Naive thymus-derived CD8-positive, alpha-beta T cell (primary cell): ENCODE data around the gene FADS2. TPM values are rescaled to one million over a fixed set of nuclear protein-coding genes. Genes with fewer than 3 reads are reported as not detected.

ENCODE experiments used
- ATAC-seq, 2 donors: fragments of 150-1000 bp; cut with Tn5 transposase in 1 of 2; sonication (Bioruptor Pico), chemical (Tn5 transposase) in 1 of 2; 1 replicate in 1 of 2; 2 replicates in 1 of 2; pipeline ENCODE4 v1.10.0; 2021; ENCODE audit warnings: mild to moderate bottlenecking in 2 of 2, moderate library complexity in 2 of 2
- POLR2A ChIA-PET: fragments of 350-600 bp; sonication (Branson Sonifier 250); formaldehyde crosslinking; loops from one replicate; lab custom pipeline; 2021; ENCODE audit warnings: antibody characterized with exemption; lab: Charles Lee
- DNase-seq, 10 donors: peaks; one replicate each; pipeline versions ENCODE4 v3.0.0 to v3.0.0-alpha.2; 2020 to 2022
- H3K27ac Mint-ChIP-seq, 10 donors: one replicate each; pipeline ENCODE4 v1.8.0; 2020 to 2022; ENCODE audit warnings: mild to moderate bottlenecking in 10 of 10, mixed read lengths in 10 of 10, moderate library complexity in 4 of 10, inconsistent platforms in 1 of 10
- H3K27me3 Mint-ChIP-seq, 5 donors: one replicate each; pipeline ENCODE4 v1.8.0; 2021 to 2022; ENCODE audit warnings: mixed read lengths in 5 of 5
- H3K36me3 Mint-ChIP-seq, 3 donors: one replicate each; pipeline ENCODE4 v1.8.0; 2020 to 2022; ENCODE audit warnings: mixed read lengths in 3 of 3, mild to moderate bottlenecking in 2 of 3, inconsistent platforms in 1 of 3
- H3K4me1 Mint-ChIP-seq, 4 donors: one replicate each; pipeline ENCODE4 v1.8.0; 2021 to 2022; ENCODE audit warnings: mixed read lengths in 4 of 4
- H3K4me3 Mint-ChIP-seq, 10 donors: one replicate each; pipeline ENCODE4 v1.8.0; 2020 to 2022; ENCODE audit warnings: mild to moderate bottlenecking in 10 of 10, mixed read lengths in 10 of 10, moderate library complexity in 6 of 10, inconsistent platforms in 1 of 10
- H3K9me3 Mint-ChIP-seq, 9 donors: one replicate each; pipeline ENCODE4 v1.8.0; 2020 to 2022; ENCODE audit warnings: mixed read lengths in 9 of 9, mild to moderate bottlenecking in 3 of 9, inconsistent platforms in 1 of 9, moderate library complexity in 1 of 9
- polyA plus RNA-seq, 3 donors: library from polyadenylated mRNA; unstranded; fragments of 300-500 nt; fragmentation: Illumina TruSeq; gene quantifications; one replicate each; pipeline ENCODE4 v1.2.3, GENCODE V29; 2021
- total RNA-seq, 8 experiments: library from RNA in 2 of 8; stranded (reverse) in 2 of 8; gene quantifications; one replicate each; pipeline ENCODE4 v1.2.3 and lab custom pipeline; 2021 to 2026

FADS2 gene
- total and polyA plus RNA-seq, 5 experiments from 2014 or later = 0.06 to 9.6 (median 4.2) TPM; not detected in 2

DNA sequence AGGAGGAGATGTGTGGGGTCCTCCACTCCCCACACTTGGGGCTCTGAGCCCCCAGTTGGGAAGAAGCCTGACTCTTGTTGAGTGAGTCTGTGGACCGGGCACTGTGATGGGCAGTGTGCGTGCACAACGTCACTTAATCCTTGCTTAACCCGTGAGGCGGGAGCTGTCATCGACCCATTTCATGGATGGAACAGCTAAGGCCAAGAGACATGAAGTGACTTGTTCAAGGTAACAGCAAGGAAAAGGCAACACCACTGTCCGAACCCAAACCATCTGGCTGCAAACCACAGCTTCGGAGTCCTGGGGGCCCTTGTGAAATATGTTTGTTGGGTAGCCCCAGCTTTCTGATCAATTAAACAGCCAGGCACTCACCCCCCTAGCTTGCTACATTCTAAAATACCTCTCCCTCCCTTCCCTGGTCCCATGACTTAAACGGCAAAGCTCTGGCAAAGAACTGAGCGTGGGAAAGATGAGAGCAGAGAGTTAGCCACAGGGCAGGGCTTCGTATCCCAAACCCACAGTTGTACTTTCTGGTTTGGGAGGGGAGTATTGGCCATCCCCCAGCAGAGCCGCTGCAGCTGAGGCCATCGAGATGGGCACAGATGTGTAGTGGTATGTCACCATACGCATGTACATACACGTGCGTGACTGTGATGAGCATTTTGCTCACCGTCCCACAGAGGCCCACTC, 26.3 kb downstream of the FADS2 start:
- Mint-ChIP-seq H3K4me1 (no peaks in the 10 kb centered on the region), H3K4me3 (no peak overlapping the region), H3K36me3 (no peaks in the 10 kb centered on the region), H3K9me3 (no peaks in the 10 kb centered on the region), H3K27me3 (no peaks in the 10 kb centered on the region), H3K27ac (no peak overlapping the region)
- POLR2A ChIA-PET = no interaction called here
- DNase-seq (no peak), ATAC-seq (no peak)

DNA sequence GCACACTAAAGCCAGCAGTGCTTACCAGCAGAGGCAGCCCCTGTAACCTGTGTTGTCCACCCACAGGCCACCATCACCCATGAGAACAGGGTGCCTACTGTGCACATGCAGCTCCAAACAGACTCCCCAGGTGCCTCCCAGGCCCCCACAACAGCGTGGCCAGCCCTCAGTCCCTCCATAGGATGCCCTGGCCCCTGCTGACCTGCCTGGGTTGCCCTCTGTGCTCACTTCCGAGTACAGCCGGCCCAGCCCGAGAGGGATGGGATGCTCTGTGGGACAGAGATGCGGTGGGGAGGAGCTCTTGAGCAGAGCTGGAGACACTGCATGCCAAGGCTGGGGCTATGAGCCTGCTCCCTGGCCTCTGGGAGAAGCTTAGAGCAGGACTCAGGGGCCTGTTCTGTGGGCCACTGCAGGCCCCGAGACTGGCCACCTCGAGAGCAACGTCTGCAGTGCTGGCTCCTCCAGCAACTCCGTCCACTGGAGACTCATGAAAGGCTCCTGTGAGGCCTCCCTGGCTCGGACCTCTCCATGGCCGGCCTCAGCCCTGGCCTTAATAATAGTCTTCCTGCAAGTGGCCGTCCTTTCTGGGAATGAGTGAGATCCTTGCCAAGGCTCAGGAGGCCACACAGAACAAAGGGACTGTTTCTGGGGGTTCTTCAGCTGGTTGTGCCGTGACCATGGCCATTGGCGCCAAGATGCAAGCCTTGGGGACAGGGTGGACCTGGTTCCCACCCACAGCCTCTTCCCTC, 27.0 kb downstream of the FADS2 start:
- DNase-seq (no peak), ATAC-seq (no peak)
- Mint-ChIP-seq H3K4me1 (no peaks in the 10 kb centered on the region), H3K4me3 (no peak overlapping the region), H3K27me3 (no peaks in the 10 kb centered on the region), H3K36me3 (no peaks in the 10 kb centered on the region), H3K27ac (no peak overlapping the region), H3K9me3 (no peaks in the 10 kb centered on the region)
- POLR2A ChIA-PET = no interaction called here

- ATAC-seq (no peak), DNase-seq (no peak)
- Mint-ChIP-seq H3K4me1 (no peaks in the 10 kb centered on the region), H3K9me3 (no peaks in the 10 kb centered on the region), H3K4me3 (no peak overlapping the region), H3K36me3 (no peaks in the 10 kb centered on the region), H3K27ac (no peak overlapping the region), H3K27me3 (no peaks in the 10 kb centered on the region)
- POLR2A ChIA-PET = no interaction called here
Measured at GRCh38 chr11:61855939-61856680, 28.0 kb downstream of the FADS2 start.

GRCh38 chr11:61860054-61860903, 32.2 kb downstream of the FADS2 start:
- Mint-ChIP-seq H3K9me3 (no peaks in the 10 kb centered on the region), H3K36me3 (no peaks in the 10 kb centered on the region), H3K27me3 (no peaks in the 10 kb centered on the region), H3K27ac (peak overlapping the region in 2 of 10 donors; percentile 48 to 59), H3K4me1 (no peaks in the 10 kb centered on the region), H3K4me3 (no peak overlapping the region)
- POLR2A ChIA-PET = no interaction called here
- no peak for ATAC-seq
- DNase-seq = no peak

- DNase-seq = no peak
- H3K36me3 Mint-ChIP-seq = no peaks in the 10 kb centered on the region
- no peaks in the 10 kb centered on the region for H3K4me1 Mint-ChIP-seq
- H3K4me3 Mint-ChIP-seq = no peak overlapping the region
- H3K9me3 Mint-ChIP-seq = no peaks in the 10 kb centered on the region
- no peak overlapping the region for H3K27ac Mint-ChIP-seq
- ATAC-seq = no peak
- H3K27me3 Mint-ChIP-seq = no peaks in the 10 kb centered on the region
- POLR2A ChIA-PET = no interaction called here
Measured at GRCh38 chr11:61861634-61862033, 33.5 kb downstream of the FADS2 start.

GRCh38 chr11:61862714-61863547, 34.8 kb downstream of the FADS2 start:
- Mint-ChIP-seq H3K36me3 (no peaks in the 10 kb centered on the region), H3K4me3 (no peak overlapping the region), H3K27me3 (no peaks in the 10 kb centered on the region), H3K4me1 (no peaks in the 10 kb centered on the region), H3K27ac (no peak overlapping the region), H3K9me3 (no peaks in the 10 kb centered on the region)
- ATAC-seq (no peak), DNase-seq (no peak)
- POLR2A ChIA-PET = no interaction called here

- ATAC-seq = no peak
- Mint-ChIP-seq H3K4me3 (no peak overlapping the region), H3K36me3 (no peaks in the 10 kb centered on the region), H3K9me3 (no peaks in the 10 kb centered on the region), H3K4me1 (no peaks in the 10 kb centered on the region), H3K27me3 (no peaks in the 10 kb centered on the region), H3K27ac (no peak overlapping the region)
- DNase-seq = no peak
- POLR2A ChIA-PET = no interaction called here
Measured at GRCh38 chr11:61863548-61864081, 35.5 kb downstream of the FADS2 start.

DNA sequence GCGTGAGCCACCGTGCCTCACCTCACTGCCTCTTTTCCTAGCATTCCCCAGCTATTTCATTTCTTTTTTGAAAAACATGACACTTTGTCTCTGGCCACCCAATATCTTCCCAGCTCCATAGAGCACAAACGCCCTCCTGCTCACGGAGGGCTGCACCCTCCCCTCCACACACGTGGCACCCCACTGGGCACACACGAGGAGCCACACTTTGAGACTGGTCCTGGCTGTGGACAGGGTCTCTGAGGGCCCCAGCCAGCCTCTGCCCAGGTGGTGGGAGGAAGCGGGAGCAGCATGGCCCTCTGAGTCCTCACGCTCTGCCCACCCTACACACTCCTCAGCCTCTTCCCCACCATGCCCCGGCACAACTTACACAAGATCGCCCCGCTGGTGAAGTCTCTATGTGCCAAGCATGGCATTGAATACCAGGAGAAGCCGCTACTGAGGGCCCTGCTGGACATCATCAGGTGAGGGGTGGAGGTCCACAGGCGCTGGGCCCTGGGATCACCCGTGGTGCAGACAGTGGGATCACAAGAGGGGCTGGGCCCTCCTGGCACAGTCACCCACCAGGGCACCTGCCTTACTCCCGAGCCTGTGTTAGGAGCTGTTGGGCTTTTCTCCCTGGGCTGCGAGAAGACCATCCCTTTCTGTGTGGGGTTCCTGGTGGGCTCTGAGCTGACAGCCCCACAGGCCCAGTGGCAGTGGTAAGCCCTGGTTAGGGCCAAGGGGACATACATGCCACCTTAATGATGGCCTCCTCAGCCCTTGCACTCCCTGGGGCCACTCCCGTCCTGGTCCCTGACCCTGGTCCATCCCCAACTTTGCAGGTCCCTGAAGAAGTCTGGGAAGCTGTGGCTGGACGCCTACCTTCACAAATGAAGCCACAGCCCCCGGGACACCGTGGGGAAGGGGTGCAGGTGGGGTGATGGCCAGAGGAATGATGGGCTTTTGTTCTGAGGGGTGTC, 37.0 kb downstream of the FADS2 start:
- H3K9me3 Mint-ChIP-seq = no peaks in the 10 kb centered on the region
- POLR2A ChIA-PET = no interaction called here
- no peak overlapping the region for H3K27ac Mint-ChIP-seq
- DNase-seq (no peak), ATAC-seq (no peak)
- peaks cover 0 to 4% (median 0%) of the 10 kb centered on the region in 5 donors for H3K27me3 Mint-ChIP-seq
- no peaks in the 10 kb centered on the region for H3K36me3 Mint-ChIP-seq
- H3K4me1 Mint-ChIP-seq = no peaks in the 10 kb centered on the region
- H3K4me3 Mint-ChIP-seq = no peak overlapping the region

DNA sequence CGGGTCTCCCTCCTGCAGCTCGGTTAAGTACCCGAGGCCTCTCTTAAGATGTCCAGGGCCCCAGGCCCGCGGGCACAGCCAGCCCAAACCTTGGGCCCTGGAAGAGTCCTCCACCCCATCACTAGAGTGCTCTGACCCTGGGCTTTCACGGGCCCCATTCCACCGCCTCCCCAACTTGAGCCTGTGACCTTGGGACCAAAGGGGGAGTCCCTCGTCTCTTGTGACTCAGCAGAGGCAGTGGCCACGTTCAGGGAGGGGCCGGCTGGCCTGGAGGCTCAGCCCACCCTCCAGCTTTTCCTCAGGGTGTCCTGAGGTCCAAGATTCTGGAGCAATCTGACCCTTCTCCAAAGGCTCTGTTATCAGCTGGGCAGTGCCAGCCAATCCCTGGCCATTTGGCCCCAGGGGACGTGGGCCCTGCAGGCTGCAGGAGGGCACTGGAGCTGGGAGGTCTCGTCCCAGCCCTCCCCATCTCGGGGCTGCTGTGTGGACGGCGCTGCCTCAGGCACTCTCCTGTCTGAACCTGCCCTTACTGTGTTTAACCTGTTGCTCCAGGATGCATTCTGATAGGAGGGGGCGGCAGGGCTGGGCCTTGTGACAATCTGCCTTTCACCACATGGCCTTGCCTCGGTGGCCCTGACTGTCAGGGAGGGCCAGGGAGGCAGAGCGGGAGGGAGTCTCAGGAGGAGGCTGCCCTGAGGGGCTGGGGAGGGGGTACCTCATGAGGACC, 38.3 kb downstream of the FADS2 start:
- Mint-ChIP-seq H3K36me3 (no peaks in the 10 kb centered on the region), H3K4me3 (no peak overlapping the region), H3K4me1 (peaks cover 2 to 8% (median 6%) of the 10 kb centered on the region in 4 donors), H3K27me3 (peaks cover 0 to 11% (median 0%) of the 10 kb centered on the region in 5 donors), H3K9me3 (no peaks in the 10 kb centered on the region), H3K27ac (no peak overlapping the region)
- POLR2A ChIA-PET = no interaction called here
- no peak for DNase-seq
- ATAC-seq = no peak

DNA sequence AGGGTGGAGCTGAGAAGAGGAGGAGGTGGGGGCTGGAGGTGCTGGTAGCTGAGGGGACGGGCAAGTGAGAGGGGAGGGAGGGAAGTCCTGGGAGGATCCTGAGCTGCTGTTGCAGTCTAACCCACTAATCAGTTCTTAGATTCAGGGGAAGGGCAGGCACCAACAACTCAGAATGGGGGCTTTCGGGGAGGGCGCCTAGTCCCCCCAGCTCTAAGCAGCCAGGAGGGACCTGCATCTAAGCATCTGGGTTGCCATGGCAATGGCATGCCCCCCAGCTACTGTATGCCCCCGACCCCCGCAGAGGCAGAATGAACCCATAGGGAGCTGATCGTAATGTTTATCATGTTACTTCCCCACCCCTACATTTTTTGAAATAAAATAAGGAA, 38.9 kb downstream of the FADS2 start:
- no peaks in the 10 kb centered on the region for H3K9me3 Mint-ChIP-seq
- no peak overlapping the region for H3K4me3 Mint-ChIP-seq
- peaks cover 0 to 13% (median 0%) of the 10 kb centered on the region in 5 donors for H3K27me3 Mint-ChIP-seq
- no peaks in the 10 kb centered on the region for H3K36me3 Mint-ChIP-seq
- ATAC-seq = no peak
- no peak for DNase-seq
- H3K27ac Mint-ChIP-seq = no peak overlapping the region
- peaks cover 2 to 9% (median 7%) of the 10 kb centered on the region in 4 donors for H3K4me1 Mint-ChIP-seq
- POLR2A ChIA-PET = no interaction called here
